HG02970 (cell line): ENCODE measurements around the gene OR7E24.
"Not testable (repeated sequence)": the region's sequence is repeated elsewhere in the genome, so short reads cannot be mapped to it uniquely, and the experiment has no call there.

Experiments used
- ATAC-seq: cut with Tn5 transposase; IDR thresholded peaks from one replicate; pipeline ENCODE4 v1.9.1; 2021; ENCODE audit warnings: mild to moderate bottlenecking, moderate library complexity, moderate number of reproducible peaks; ENCODE audit not compliant: unreplicated experiment, low FRiP score

The OR7E24 gene

DNA sequence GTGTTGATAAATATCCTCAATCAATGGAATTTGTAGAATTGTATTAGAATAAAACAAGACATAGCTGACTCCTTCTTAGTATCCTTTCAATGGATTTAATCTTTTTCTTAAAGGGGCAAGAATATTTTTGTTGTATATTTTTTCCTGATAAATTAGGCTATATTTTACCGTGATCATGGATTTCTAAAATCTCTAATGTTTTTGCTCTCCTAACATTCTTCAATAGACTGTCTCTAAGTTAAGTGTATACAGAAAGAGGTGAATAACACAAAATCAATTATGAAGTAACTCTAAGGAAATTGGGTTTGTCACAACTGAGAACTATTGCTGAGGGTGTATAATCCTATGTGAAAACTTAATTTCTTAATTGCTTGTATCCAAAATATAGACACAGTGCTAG, at the start of gene OR7E24:
TSS of gene OR7E24 (plus strand) at position 301 of the 400 bp plus-strand sequence. CDS start 114 bp downstream, outside the sequence.
- ATAC-seq: no peak

DNA sequence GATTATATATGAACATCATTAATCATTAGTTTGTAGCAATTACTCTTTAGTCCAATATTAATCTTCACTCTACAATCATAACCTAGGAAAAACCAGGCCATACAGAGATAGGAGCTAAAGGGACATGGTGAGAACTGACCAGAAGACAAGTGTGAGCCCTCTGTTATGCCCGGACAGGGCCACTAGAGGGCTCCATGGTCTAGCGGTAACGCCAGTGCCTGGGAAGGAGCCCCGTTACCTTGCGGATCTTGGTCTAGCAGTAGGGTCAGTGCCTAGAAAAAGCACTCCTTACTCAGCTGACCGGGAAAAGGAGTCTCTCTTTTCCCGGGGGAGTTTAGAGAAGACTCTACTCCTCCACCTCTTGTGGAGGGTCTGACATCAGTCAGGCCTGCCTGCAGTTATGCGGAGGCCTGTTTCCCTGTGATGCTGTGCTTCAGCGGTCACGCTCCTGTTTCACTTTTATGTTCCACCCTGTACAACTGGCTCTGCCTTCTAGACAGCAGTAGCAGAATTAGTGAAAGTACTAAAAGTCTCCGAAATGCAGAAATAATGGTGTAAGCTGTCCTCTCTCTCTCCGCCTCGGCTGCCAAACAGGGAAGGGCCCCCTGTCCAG, 45.1 kb upstream of the OR7E24 start:
- ATAC-seq: no peak

GRCh38 chr19:9219489-9219888, 31.2 kb upstream of the OR7E24 start, which contains the start of gene OR7D4:
Gene OR7D4 (minus strand): TSS chr19:9219589. CDS start chr19:9214837, 4,752 bp downstream.
- no peak for ATAC-seq

DNA sequence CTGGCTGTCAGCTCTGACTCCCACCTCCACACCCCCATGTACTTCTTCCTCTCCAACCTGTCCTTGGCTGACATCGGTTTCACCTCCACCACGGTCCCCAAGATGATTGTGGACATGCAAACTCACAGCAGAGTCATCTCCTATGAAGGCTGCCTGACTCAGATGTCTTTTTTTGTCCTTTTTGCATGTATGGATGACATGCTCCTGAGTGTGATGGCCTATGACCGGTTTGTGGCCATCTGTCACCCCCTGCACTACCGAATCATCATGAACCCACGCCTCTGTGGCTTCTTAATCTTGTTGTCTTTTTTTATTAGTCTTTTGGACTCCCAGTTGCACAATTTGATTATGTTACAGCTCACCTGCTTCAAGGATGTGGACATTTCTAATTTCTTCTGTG, 506 bp downstream of the OR7E24 start:
- ATAC-seq: no peak

DNA sequence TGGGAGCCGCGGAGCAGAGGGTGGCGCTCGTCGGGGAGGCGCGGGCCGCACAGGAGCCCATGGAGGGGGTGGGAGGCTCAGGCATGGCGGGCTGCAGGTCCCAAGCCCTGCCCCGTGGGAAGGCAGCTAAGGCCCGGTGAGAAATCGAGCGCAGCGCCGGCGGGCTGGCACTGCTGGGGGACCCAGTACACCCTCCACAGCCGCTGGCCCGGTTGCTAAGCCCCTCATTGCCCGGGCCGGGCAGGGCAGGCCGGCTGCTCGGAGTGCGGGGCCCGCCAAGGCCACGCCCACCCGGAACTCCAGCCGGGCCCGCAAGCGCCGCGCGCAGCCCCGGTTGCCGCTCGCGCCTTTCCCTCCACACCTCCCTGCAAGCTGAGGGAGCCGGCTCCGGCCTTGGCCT, 32.8 kb downstream of the OR7E24 start:
- ATAC-seq: not testable (repeated sequence)

DNA sequence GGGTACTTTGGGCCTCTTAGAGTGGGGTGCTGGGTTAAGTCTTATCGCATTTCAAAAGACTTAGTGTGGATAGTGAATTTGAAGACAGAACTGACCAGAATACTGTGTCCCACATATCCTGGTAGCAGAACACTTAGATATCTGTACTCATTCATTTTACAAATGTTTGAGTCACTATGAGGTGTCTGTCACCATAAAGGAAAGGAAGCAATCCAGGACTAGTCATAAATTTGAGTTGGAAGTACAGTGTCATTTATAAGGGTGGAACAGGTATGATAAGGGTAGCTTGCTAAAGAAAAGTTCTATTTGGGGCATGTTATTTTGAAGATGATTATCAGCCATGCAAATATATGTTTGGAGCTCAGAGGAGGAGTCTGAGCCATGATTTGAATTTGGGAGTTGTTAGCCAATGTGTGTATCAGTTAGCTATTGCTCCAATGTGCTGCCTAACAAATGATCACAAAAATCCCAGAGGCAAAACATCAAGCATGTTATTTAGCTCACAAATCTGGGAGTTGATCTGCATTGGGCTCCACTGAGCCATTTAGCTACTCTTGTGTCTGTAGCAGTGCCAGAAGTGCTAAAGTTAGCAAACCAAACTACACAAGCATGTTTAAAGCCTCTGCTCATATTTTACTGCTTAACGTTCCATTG, 38.6 kb downstream of the OR7E24 start:
- ATAC-seq: no peak

- no peak for ATAC-seq
Measured at GRCh38 chr19:9295411-9295849, 44.7 kb downstream of the OR7E24 start.

- ATAC-seq: no peak
Measured at GRCh38 chr19:9296336-9296735, 45.6 kb downstream of the OR7E24 start.
